GM19438 (cell line): ENCODE results near the gene RPL7A.
"Not testable (repeated sequence)": the region's sequence is repeated elsewhere in the genome, so short reads cannot be mapped to it uniquely, and the experiment has no call there.

Experiments used
- ATAC-seq: cut with Tn5 transposase; IDR thresholded peaks from one replicate; pipeline ENCODE4 v1.9.1; 2021; ENCODE audit warnings: low read depth; ENCODE audit not compliant: unreplicated experiment

The RPL7A gene

DNA sequence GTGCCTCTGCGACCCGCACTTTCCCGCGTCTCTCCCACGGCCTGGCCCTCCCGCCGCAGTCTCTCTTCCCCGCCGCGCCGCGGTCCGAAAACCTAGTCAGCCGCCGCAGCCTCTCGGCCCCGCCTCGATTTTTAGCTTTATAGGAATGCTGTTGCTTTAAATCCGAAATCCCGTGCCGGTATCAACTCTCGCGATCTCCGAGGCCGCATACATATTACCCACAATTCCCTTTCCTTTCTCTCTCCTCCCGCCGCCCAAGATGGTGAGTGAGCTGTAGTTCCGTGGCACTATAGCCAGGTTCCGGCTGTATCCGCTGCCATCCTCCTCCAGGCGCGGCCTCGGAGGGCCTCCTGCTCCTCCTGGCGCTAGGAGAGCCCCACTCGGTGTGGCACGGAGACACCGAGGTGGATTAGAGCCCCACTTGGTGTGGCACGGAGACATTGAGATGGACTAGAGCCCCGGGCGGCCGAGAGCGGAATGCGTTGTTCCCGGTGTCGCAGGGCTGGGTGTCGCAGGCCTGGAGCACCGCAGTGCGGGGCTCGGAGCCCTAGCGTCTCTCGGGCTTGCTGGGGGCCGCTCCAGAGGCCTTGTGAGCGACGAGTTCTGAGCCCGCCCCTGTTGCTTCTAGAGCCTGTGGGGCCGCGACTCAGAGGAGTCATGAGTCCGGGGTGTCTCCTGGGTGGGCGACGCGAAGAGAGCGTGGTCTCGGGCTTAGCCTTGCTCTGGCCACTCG, at the start of gene RPL7A, which contains the start of gene MED22:
Gene RPL7A (plus strand): TSS at position 234 of the 733 bp plus-strand sequence. CDS start 26 bp downstream, at position 260.
Gene MED22 (minus strand): TSS at position 147 of the 733 bp plus-strand sequence. CDS start 1,469 bp downstream, outside the sequence.
- peak; percentile 68 for ATAC-seq

DNA sequence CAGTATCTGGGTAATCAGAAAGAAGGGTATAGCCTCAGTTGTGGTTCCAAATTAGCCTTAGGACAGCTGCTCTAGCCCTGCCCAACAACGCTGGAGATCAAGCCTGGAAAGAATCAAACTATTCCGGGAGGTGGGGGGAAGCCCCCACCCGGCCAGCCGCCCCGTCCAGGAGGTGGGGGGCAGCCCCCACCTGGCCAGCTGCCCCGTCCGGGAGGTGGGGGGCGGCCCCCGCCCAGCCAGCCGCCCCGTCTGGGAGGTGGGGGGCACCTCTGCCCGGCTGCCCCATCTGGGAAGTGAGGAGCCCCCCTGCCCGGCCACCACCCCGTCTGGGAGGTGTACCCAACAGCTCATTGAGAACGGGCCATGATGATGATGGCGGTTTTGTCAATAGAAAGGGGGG, 48.0 kb upstream of the RPL7A start:
- ATAC-seq = not testable (repeated sequence)

DNA sequence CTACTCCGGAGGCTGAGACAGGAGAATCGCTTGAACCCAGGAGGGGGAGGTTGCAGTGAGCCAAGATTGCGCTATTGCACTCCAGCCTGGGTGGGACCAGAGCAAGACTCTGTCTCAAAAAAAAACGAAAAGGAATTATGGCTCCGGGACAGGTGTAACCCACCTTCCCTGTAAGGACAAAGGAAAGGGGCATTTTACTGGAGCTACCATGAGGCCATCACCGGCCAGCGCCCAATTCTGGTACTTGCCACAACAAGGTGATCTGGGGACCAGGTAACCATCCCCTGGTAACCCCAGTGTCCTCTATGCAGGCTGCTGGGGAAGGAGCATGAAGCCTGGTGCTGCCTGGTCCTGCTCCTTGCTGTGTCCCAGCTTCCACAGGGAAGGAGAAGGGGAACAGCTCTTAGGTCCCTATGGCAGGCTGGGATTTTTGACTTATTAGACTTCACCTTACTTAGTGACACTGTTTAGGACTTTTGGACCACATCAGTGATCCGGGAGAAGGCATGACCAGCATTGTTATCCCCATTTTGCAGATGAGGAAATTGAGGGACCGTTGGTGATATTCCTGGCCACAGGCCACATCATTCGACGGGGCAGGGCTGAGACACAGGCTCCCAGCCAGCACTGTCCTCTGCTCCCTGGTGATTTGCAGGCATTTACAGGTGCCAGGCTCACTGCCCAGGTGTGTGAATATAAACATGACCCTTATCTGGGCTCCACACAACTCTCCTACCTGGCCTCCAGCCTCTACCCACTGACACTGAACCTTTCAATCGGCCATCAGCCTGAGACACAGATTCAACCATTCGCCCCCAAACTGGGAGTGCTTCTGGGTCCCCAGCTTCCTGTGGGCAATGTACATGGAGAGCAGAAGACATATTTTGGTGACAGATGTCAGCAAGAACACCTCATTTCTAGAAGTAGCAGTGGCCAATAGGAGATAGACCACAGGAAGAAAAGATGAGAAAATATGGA, 46.5 kb upstream of the RPL7A start:
- no peak for ATAC-seq

DNA sequence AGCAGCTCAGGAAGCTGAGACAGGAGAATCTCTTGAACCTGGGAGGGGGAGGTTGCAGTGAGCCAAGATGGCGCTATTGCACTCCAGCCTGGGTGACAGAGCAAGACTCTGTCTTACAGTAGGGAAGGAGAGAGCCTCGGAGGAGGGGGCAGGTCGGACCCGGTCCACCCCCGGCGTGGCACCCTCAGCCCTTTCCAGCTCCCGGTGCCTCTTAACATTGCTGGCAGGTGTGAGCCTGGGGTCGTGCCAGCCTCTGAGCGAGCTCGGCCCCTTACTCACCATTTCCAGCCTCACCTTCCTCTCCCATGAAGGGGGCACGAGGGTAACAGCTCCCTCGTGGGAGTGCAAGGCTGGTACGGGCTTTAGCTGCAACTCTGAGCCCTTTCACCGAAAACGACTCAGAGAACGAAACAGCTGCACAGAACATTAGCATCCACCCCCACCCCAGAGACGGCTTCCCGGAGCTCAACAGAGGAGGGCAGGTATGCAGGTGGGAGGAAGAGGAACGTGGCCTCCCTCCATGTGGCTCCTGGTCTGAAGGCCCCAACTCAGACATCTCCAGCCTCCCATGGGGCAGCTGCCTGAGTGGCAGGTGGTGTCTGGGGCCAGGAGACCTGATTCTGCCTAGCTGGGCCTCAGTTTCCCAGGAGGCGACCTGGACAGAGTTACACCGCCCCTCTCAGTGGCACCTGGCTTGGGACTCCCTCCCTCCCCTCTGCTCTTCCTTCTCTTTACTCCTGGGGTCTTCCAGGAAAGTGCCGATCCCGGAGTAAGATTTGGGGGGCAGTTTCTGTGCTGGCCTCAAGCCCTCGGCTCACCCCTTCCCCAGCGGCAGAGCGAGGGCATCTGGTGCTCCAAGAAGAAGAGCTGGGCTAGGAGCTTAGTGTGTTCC, 44.5 kb upstream of the RPL7A start:
- no peak for ATAC-seq

DNA sequence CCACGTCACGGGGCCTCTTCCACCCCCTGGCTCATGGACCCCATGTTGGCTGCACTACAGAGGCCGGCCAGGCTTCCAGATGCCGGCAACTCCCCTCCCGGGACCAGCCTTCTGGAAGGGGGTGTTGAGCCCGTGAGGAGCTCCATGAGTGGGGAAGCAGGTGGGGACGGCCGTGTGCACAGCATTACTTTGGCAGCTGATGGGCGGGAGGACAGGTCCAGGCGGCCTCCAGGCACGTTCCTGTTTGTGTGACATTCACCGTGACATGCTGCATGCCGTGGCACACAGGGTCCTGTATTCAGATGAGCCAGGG, 43.9 kb upstream of the RPL7A start:
- ATAC-seq = no peak

DNA sequence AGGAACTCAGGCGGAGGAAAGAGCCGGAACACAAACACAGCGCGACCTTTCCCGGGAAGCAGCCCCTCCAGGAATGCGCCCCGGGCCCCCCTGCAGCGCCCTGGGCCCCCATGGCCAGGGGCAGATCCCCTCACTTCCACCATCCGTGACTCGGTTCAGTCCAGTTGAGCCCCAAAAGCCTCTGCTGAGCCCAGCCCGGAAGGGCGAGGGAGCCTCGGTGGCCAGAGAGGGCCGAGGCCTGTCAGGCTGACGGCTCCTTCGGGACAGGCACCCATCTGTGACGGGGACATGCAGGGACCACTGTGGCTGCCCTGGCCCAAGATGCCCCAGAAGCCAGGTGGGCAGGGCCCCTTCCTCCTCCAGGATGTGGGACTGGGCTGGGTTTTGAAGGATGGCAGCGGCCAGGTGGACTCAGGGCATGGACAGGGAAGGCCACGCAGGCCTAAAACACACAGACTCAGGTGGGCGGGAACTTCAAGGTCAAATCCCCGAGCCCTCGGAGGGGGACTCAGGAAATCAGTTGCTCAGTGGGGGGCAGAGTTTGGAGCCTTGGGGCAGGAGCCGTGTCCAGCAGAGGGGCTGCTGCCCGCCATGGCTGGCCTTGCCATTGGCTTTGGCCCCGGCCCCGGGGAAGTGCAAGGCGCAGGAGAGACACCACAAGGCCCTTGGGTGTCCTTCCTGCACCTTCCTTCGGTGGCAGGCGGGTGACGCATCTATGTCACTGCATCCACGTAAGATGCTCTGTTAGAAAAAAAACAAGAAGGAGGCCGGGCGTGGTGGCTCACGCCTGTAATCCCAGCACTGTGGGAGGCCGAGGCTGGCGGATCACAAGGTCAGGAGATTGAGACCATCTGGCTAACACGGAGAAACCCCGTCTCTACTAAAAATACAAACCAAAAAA, 43.3 kb upstream of the RPL7A start:
- no peak for ATAC-seq

DNA sequence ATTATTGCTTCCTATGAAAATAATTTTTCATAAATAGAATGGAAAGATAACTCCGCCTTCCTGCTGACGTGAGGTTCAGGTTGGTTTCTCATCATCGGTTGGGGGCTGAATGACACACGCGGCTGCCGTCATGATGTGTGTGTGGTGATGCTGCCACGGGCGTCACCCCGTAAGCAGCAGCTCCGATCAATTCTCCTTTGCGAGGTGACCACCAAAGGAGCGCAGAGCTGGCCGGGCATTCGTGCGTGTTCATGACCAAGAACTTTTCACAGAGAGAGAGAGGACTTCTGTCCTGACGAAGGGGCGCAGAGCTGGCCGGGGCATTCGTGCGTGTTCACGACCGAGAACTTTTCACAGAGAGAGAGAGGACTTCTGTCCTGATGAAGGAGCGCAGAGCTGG, 42.3 kb upstream of the RPL7A start:
- no peak for ATAC-seq

DNA sequence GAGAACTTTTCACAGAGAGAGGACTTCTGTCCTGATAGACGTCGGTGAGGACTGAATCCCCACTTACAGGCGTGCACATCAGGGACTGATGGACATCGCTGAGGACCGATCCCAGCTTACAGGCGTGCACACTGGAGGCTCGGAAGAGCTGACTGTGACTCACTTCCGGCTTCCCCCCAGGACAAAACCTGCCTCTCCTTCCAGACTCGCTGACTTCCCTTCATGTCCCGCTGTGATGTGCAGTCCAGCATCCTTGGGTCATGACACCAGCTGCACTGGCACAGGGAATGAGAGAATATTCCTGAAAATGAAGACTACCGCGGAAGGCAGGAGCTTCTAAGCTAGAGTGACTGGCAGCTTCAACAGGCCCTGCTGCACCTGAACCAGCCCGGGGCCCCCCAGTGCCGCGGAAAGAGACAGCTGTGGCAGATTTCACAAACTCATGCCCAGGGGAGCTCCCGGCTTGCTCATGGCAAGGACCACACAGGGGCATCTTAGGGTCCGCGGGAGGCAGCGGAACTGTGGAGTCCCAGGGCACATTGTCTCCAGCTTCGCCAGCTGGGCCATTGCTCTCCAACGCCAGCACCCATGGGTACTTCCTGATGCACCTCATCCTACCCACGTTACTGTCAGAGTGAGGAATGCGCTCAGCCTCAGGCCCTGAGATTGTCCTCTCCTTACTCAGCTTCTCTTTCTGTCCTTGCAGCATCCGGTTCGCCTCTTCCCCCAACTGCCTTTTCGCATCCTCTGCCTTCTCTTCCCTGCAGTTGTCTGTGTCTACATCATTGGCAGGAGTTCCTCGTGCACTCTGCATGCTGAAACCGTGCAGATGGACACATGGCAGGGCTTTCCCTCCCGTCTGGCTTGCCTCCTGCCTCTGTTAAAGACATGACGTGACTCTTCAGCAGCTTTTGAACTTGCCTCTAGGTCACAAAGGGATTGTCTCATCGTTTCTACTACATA, 41.5 kb upstream of the RPL7A start:
- no peak for ATAC-seq

DNA sequence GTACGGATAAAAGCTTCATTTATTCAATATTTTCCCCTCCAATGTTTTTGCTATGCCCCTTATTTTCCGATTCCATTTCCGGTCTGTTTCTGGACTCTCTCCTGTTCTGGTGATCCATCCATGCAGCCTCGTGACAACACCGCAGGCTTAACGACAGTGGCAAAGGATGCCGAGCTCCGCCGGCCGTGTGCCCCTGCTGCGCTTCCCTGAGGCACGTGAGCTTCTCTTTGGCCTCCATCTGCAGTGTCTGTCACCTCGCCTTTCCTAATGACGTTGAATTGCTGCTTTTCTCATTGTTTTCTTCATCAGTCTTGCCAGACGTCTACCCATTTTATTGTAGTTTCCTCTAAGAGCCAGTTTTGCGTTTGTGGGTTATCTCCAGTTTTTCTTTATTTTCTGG, 40.7 kb upstream of the RPL7A start:
- ATAC-seq = no peak

DNA sequence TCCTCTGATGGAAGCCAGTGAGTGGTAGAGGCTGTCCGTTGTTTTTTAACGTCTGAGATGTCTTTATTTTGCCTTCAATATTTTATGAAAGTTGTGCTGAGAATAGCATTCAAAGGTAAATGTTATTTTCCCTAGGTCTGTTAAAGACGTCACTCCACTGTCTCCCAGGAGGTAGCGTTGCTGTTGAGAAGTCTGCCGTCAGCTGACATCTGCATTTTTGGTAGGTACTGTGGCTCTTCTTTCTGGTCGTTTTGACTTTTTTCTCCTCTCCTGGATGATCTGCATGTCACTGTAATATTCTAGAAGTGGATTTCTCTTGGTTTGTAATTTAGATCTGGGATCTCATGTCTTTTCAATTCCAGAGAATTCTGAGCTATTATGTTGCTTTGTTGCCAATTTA, 38.4 kb upstream of the RPL7A start:
- ATAC-seq = no peak

DNA sequence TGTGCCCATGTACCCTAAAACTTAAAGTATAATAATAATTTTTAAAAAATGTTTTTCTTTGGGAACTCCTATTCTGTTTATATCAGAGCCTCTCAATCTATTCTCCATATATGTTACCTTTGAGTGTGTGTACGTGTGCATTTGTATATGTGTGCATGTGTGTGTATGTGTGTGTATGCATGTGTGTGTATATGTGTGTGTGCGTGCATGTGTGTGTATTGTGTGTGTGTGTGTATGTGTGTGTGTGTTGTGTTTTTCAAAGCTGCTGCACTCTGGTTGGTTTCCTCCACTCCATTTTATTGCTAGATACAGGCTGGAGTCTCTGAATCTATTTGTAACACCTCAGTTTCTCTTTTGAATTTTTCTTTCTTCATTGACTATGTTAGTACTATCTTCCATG, 32.0 kb upstream of the RPL7A start:
- no peak for ATAC-seq

DNA sequence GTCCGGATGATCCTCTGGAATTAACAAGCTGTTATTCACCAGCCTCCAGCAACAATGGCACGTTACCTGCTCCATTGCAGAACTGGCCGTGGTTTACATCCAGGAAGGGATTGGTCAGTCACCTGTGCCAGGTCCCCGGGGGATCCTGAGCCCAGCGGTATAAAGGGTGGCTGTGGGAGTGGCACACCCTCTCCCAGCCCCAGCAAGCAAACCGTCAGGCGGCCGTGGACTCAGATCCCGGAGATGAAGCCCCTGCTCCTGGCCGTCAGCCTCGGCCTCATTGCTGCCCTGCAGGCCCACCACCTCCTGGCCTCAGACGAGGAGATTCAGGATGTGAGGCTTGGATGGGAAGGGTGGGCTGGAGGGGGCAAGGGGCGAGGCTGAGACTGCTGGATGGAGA, 30.5 kb upstream of the RPL7A start:
- ATAC-seq = not testable (repeated sequence)

DNA sequence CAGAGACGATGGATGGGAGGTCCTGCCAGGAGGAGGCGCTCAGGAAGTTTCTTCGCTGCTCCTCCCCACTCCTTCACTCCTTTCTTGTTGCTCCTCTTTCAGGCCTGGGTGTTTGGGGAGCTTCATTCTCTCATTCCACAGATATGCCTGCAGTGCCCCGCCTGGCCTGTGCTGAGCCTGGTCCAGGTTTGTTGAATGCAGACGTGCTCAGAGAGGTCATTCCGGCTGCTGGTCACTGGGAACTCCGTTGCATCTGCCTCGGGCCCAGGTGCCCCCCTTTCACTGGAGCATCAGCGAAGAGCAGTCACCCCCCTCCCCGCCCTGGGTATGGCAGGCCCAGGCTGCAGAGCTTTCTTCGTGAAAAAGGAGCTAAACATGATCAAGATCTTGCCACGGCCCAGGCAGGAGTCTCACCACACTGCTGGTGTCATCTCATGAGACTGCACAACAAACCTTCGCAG, 27.6 kb upstream of the RPL7A start:
- no peak for ATAC-seq

DNA sequence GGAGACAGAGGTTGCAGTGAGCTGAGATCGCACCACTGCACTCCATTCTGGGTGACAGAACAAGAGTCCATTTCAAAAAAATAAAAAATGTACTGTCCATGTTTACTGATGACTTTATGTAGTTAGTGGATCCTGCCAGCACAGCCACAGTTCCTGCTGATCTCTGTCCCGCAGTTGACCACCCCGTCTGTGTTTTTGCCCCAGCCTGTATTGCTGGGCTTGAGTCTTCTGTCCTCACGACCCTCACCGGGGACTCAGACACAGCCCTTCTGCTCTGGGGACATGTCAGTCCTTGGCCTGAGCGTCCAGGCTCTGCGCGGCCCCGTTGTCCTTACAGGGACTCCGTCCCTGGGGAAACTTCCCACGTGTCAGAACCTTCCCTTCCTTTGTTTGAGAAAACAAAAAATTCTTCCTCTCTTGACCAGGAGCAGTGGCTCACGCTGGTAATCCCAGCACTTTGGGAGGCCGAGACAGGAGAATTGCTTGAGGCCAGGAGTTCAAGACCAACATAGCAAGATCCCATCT, 26.5 kb upstream of the RPL7A start:
- ATAC-seq = no peak

DNA sequence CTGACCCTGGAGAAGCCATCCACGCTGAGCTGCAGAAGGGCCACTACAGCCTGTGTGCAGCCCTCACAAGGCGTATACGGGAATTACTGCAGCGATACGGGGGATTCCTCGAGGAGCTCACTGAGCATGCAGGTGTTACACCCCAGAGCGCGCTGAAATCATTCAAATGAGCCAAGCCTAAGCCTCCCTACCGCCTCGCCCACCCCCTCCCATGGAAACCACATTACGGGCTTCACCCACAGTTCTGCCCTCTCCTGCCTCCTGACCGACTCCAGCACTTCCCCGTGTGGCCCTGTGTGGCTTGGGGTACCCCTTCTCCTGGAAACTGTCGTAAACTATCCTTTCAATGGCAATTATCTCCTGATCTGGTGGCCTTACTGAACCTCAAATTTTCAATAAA, 25.3 kb upstream of the RPL7A start:
- no peak for ATAC-seq

DNA sequence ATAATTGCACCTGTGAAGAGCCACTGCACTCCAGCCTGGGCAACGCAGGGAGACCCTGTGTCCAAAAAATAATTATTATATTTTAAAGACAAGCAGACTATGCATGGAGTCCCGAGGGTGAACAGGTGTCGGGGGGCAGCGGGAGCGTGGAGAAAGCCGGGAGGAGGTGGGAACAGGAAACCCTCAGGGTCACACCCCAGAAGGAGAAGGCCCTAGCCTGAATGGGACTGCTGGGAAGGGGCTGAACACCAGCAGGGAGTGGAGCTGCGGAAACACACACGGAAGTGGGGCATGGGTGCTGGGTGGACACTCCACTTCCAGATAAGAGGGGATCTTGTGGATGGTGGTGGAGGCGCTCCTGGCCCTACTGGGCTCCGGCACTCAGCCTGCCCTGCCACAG, 24.8 kb upstream of the RPL7A start:
- no peak for ATAC-seq

DNA sequence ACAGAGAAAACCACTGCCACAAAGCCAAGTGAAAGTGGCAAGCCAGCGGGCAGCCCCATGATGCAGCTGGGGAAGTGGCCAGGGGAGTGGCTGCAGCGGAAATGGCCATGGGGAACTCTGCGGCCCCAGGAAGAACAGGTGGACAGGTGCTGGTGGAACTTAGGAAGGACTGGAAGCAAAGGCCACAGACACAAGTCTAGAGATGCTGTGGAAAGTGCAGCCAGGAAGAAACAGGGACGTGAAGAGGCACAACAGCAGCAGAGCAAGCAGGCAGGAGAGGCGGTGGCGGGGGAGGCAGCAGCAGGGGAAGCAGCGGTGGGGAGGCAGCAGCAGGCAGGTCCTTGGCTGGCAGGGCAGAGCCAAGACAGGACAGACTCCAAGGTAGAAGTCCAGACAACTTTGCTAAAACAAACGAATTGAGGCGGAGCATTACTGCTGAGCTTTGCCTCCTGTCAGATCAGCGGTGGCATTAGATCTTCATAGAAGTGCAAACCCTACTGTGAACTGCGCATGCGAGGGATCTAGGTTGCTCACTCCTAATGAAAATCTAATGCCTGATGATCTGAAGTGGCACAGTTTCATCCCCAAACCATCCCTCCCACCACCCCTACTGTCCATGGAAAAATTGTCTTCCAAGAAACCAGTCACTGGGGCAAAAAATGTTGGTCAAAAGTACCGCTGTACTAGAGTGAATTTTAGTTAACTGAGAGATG, 23.9 kb upstream of the RPL7A start:
- ATAC-seq = no peak

DNA sequence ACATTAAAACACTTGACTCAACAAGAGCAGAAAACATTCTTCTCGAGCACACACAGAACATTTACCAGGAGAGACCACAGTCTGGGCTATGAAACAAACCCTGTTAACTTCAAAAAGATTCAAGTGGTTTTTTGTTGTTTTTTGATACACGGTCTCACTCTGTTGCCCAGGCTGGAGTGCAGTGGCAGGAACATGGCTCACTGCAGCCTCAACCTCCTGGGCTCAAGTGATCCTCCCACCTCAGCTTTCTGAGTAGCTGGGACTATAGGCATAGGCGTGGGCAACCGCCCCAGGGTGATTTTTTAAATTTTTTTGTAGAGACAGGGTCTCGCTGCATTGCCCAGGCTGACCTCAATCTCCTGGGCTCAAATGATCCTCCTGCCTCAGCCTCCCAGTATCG, 21.0 kb upstream of the RPL7A start:
- not testable (repeated sequence) for ATAC-seq
